Left forelimb (tissue), 1 donor: ENCODE measurements around the gene SMYD3.

Experiments
- DNase-seq: peaks from one replicate; pipeline ENCODE4 v3.0.0-alpha.2; 2018; ENCODE audit warnings: low spot score

Gene SMYD3

DNA sequence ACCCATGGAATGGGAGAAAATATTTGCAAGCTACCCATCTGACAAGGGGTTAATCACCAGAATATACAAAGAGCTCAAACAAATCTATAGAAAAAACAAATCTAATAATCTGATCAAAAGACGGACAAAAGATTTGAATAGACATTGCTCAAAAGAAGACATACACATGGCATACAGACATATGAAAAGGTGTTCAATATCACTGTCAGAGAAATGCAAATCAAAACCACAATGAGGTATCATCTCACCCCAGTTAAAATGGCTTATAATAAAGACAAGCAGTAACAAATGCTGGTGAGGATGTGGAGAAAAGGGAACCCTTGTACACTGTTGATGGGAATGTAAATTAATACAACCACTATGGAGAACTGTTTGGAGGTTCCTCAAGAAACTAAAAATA lies 600.9 kb downstream of the SMYD3 start:
- no peak for DNase-seq

DNA sequence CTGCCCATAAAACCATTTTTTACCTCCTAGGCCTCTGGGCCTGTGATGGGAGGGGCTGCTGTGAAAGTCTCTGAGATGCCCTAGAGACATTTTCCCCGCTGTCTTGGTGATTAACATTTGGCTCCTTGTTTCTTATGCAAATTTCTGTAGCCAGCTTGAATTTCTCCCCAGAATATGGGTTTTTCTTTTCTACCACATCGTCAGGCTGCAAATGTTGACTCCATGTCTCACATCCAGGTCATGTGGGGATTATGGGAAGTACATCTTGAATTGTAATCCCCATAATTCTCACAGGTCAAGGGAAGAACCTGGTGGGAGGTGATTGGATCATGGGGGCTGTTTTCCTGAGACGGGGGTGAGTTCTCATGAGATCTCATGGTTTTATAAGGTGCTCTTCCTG lies 603.2 kb downstream of the SMYD3 start:
- no peak for DNase-seq

DNA sequence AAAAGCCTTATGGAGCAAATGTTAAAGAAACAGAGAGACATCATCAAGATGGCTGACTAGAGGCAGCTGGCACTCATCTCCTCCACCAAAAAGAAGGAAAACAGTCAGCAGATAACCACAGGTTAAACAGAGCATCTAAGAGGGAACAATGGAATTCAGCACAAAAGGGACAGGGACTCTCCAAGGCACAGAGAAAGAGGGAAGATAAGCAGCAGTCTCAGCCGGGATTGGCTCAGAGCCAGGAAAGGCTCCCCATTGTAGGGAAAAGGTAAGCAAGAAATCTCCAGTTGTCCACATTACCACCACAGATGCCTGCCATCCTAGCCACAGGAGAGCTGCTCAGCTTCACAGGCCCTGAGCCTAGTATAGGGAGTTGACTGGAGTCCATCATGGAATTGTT lies 605.5 kb downstream of the SMYD3 start:
- no peak for DNase-seq

DNA sequence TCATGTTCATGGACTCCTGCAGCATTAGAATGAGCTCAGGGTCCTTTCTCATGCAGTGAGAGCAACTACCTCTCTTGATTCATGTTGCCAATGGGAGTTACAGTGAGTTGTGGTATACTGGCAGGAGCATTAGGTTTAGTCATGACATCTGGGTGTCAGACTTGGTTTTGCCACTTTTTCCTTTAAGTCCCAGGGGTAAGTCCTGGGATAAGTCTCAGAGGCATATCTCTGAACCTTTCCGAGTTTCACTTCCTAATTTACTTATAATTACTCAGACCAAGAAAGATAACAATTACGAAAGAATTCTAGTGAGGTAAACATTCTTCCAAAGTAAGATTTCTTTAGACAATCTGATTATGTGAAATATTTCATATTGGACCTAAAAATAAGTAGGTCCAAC lies 606.0 kb downstream of the SMYD3 start:
- no peak for DNase-seq

DNA sequence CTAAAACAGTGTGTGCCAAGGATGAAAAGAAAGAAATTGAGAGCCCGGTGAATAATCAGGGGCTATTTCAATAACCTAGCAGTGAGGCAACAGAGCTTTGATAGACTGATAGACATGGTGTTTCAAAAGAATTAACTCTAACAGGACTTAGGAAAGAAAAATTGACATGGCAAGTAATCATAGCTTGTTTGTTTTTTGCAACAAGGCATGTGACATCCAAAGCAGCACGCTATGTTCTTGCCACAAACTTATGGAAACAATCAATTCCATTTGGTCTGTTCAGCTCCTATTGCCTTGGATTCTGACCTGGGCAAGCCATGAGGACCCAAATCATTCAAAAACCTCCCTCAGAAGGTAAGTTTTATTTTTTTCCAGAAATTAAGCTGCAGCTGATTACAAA lies 608.5 kb downstream of the SMYD3 start:
- no peak for DNase-seq

DNA sequence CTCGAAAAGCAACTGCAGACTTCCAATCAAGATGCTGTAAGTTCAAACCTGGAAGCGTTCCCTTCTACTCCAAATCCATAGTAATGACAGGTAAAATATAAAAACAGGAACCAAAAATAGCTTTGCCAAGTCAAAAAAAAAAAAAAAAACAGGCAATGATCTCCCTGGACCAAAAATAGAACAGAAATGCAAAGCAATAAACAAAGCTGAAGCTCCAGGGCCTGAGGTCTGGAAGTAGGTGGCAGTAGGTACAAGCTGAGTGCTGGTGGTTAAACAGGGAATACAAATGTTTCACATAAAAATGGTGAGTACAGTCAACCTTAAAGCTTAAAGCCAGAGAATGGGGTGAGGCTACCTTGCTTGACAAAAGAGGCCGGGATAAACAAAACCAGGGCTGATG lies 610.8 kb downstream of the SMYD3 start:
- DNase-seq: no peak

DNA sequence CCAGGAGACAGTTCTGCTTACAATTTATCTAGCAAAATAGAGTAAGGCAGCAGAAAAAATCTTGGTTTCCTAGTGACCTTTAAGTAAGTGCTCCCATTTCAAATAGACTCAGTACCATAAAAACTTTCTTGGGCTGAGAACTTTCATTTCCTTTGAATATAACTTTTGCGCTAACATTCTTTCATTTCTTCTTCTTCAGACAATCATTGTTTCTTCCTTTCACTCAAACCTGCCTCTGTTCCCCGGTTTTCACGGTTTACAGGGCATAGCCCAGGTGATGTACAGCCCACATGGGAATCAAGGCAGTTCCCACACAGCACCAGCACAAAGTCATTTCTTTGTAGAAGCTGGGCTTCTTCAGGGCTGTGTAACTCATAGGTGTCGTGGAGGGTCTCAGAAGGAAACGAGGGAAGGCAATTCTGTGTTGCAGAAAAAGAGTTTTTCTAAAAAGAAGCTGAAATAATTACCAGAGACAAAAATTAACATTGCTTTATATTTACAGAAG lies 611.6 kb downstream of the SMYD3 start:
- no peak for DNase-seq

DNA sequence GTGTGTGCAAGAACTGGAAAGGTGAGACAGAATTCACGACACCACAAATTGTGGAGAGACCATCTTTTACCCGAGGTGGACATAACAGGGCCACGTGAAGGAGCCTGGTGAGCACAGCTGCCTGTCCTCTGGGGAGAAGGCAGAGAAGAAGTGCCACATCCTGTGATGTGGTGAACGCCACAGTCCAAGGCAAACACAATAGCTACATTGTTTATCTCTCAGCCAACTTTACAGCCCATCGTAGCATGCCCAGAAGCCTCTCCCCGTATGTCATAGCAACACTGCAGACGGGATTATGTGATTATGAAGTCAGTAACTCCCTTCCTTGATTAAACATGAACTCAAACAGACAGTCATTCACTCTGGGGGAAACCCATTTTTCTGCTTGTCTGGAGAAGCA lies 612.2 kb downstream of the SMYD3 start:
- DNase-seq: no peak

DNA sequence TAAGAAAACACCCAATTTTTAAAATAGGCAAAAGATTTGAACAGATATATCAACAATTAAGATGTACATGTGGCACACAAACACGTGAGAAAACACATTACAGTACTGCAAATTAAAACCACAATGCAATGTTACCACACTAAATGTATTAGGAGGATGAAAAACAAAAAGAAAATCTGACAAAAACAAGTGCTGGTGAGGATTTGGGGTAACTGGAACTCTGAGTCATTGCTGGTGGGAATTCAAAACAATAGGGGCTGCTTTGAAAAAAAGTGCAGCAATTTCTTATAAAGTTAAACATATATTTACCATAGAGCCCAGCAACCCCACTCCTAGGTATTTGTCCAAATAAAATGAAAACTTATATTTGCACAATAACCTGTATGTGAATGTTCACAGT lies 614.1 kb downstream of the SMYD3 start:
- no peak for DNase-seq

DNA sequence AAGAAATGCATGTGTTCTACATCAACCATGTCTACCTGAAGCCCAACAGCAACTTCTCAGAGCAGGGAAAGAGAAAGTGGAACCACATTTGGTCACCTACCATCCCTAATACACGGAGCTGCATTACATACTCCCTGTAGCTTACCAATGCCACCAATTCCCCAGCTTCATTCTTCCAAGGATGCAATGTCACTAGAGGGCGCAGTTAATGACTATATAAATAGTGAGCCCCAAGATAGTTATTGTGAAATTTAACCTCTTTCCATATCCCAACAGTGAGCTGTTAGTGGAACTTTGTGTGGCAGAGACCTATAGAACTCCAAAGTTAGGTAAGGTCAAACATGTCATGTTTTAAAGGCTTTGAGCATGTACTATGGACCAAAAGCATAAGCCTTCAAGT lies 618.3 kb downstream of the SMYD3 start:
- no peak for DNase-seq

DNA sequence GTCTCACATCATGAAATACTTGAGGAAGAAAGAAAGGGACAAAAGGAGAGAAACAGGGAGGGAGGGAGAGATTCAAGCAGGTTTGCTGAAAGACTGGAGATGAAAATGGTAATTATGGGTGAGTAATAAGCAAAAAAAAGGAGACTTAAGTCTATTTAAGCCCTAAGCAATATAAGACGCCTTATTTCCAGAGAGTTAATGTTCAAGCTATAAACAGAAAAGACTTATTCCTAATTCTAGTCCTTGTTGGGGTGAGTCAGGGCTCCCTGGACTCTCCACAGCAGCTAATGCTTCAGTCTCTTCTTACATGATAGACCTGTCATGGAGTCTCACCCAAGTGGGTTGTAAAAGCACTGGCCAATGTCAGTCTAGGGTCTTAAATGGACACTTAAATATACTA lies 619.2 kb downstream of the SMYD3 start:
- DNase-seq: no peak

DNA sequence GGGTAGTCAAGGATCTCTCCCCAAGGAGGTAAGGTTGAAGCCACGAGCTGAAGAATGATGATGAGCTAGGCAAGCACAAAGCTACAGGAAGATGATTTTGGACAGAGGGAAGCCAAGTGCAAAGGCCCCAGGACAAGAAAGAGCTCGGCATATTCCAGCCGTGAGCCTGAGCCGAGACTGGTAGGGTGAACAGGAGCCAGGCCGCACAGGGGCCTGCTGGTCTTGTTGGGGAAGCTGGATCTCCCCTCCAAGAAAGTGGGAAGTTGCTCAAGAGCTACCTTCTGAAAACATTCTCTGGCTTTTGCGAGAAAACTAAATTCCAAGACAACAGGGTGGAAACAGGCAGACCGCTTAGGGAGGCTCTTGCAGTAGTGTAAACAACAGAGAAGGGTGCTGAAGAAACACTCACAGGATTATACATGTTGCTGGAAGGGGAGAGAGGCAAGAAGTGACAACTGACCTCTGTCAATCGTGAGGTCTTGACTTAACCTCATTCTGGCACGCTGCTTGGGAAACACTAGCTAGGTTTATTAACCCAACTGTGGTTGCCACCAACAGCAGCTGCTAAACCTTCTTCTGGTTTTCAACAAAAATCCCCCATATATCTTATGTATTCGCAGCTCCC lies 625.2 kb downstream of the SMYD3 start:
- DNase-seq: no peak

DNA sequence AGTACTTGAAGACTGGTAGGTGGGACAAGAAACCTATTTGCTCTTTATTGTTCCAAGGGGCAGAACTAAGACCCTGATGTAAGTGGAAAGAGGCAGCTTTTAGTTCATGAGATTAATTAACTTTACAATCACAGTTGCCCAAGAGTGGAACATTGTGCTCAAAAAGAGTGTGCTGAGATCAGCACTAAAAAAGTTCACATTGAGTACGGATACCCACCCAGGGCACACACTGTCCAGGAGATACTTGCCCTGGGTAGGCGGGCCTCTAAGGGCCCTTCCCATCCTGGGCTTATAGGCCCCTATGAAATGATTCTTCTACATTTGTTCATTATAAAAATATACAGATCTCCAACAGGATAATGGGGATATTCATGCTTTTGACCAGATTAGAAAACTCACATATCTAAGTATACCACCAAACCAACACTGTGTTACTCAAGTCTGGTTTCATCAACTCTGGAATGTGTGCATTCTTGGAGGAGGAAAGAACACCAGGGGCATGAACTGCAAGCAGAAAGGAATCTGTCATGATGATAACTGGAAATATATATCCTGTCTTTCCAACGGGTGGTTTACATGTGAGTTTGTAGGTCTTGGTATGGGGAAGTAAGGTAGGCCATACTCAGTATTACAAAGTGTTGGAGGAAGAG lies 626.2 kb downstream of the SMYD3 start:
- DNase-seq: no peak

DNA sequence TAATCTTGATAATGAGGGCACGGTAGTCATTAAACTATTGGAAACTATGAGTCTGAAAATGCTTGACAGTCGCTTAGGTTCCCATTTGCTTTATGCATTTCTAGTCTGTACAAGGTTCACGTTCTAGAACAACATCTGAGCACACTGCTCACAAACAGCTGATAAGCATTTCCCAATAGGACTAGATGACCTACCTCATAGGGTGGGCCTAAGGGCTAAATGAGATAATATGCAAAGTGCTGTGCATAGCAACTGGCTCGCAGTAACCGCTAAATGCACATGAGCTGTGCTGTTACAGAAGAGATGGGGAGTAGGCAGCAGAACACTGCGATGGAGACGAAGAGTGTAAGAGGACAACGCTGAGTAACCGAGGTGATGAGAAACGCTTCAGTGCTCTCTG lies 628.0 kb downstream of the SMYD3 start:
- DNase-seq: no peak

DNA sequence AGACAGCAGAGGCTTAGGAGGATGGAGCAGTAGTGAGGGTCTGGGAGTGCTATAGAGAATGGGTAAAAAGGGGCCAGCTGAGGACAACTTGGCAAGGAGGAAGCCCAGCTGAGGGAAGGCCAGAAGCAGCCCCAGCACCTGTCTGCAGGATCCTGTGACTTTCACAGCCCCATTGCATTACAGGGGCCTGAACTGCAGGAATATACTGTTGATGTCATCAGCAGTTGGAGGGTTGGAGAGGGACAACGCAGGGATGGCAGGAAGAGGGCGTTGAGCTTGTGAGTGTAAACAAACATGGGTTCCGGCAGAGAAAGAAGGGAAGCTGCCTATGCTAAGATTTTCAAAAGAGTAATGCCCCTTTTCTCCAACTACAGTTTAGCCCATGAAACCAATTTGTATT lies 628.5 kb downstream of the SMYD3 start:
- DNase-seq: no peak

DNA sequence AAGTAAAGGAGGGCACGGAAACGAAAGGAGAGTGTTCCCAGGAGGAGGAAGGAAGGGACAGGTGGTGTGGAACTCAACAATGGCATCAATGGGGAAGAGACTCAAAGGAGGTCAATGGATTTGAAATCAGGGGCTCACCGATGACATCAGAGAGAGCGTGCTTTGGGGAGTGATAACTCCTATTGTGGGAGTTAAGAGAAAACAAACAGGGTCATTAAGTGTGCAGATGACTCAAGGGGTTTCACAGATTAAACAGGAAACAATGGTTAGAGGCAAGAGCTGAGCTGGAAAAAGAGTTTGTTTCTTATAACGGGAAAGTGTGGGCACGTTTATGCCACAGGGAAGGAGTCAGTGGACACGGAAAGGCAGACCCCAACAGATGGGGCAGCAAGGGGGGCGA lies 629.1 kb downstream of the SMYD3 start:
- DNase-seq: no peak

DNA sequence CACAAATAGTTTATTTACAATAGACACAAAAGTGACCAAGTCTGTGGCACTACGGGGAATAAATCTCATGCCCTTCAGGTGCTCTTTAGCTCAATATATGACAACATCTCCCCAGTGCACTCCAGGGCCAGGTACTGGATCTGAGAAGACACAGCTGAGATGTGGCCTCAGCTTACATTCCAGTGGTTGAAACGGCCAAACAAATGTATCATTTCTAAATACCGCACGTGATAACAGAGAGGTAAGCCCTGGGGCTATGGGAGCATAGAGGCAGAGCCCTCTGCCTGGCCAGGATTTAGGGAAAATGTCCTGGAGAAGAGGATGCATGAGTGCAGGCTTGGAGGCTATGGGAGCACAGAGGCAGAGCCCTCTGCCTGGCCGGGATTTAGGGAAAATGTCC lies 630.5 kb downstream of the SMYD3 start:
- DNase-seq: no peak

DNA sequence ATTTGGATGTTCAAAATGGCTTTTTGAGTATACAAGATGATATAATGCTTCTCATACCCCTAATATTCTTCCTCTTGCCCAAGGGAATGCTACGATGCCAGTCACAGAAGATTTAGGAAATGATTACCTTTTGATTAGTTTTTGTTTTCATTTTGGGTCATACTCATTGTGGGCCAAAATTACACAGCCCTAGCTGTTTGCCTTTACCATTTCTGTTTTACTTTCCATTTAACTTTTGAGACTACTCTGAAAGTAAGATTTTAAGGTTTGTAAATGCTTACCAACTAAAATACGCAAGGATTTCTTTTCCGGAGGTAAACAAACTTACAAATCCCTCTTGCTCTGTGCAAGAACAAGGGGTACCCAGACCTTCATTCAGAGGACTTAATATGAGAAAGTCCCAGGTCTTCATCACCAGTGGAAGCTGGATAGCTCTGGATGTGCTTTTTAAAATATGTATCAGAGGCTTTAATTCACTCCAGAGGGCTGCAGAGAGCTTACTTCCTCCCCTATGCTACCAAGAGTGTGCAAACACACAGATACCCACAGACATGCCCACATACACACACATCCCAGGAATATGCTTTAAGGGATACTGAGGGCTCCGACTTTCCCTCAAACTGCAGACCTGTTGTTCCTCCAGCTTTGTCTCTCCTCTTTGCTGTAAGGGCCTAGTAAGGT lies 631.4 kb downstream of the SMYD3 start:
- no peak for DNase-seq

DNA sequence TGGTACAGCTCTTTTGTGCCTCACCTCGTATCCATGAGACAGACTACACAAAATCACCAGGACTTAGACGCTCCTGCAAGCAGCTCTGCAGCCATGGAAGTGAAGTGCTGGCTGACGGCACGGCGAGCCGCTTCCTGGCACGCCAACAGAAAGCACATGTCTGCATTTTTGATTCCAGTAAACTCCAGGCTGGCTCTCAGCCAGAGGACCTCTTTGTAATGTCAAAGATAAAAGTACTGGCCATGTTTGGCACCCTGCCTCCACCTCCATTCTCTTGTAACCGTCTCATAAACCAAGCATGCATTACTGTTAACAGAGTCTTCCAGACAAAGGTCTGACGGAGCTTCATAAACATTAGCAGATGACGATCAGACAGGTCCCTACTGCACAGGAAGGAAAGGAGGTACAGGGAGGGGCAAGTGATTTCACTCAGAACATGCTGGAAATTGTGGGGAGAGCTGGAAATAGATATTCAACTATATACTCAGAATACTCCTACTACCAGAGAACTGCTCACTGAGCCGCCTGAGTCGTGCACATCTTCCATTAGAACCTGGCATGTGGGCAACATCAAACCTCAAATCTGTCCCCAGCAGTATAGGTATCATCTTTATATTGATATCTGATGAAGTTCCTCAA lies 632.0 kb downstream of the SMYD3 start:
- DNase-seq: no peak

DNA sequence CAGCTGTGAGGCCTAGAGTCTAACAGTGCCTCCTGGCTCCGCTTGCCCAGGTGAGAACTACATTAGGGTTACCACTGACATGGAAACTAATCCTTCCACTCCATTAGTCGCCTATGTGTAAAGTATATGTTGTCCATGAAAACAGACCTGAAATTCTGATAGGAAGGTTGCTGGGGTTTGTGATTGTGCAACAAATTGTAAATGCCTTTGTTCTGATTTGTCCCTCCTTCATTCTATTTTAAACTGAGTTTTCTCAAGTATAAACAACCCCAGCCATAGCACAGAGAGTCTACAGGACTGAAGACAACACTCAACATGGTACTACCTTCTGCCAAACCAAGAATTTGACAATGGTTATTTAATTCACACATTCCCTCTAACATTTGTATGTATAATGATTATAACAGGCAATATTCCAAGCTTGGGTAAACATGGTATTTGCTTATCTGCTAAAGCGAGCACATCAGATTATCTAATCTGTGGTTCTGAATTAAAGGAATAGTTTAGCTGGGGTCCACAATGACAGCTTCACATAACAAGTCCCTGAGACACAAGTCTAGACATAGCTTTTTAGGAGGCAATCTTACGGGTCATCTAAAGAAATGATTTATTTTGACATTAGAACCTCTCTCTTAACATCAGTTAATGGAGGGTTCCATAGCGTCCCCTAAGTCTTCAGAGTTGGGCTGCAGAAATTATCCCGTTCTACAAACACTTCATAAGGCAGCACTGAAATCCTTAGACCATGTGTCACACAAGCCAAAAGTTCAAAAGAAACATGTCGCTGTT lies 633.0 kb downstream of the SMYD3 start:
- no peak for DNase-seq

DNA sequence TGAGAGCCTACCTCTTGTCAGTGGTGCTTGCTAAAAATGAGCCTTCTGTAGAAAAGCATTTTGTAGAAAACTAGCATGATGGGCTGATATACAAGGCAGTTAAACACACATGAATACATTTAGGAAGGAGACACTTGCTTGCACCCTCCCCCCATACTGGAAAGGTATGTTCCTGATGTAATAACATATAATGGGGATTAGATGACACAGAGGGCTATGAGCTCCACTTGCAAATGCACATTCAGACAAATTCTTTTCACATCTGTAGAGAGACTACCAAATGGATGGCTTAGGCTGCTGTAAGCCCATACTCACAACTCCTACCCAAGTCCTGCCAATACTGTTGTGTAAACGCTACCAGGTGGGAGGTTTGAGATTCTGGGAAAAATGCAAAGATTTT lies 634.0 kb downstream of the SMYD3 start:
- no peak for DNase-seq

DNA sequence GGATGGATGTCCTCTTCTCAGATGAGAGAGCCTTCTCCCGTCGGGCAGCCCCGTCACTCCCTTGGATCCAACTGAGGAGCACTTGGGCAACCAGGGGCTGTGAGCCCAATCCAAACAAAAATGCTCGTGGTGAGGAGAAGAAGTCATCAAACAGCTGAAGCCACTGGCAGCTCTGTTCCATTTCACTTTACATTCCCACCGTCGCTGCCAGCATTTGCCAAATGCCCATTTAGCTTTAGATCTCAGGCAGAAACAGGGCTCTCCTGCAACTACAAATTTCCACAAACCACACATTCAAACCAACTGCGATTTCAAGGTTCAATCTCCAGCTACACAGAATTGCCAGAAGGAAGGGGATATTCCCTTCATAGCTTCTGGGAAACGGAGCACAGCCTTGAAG lies 634.6 kb downstream of the SMYD3 start:
- DNase-seq: no peak
